Measurements from ENCODE around the gene DDI1.

DDI1 gene

GRCh38 chr11:104036588-104036987 is at the start of gene DDI1:
Gene DDI1 (plus strand): TSS chr11:104036640. CDS start chr11:104036823, 183 bp downstream.
- DNase-seq (ENCODE audit: low read depth in 2 of 2): no peak

- DNase-seq (ENCODE audit: low read depth in 2 of 2): no peak
These were observed 48.5 kb upstream of the DDI1 start for GRCh38 chr11:103987629-103988594.

GRCh38 chr11:103988595-103988969 is 47.9 kb upstream of the DDI1 start:
- DNase-seq (ENCODE audit: low read depth in 2 of 2): no peak

- DNase-seq (ENCODE audit: low read depth in 2 of 2): no peak
These were observed 42.9 kb upstream of the DDI1 start for GRCh38 chr11:103993507-103993906.

- no peak for DNase-seq (ENCODE audit: low read depth in 2 of 2)
These were observed 42.3 kb upstream of the DDI1 start for GRCh38 chr11:103994094-103994493.

- DNase-seq (ENCODE audit: low read depth in 2 of 2): no peak
These were observed 41.9 kb upstream of the DDI1 start for GRCh38 chr11:103994518-103994917.

GRCh38 chr11:103995896-103996295 is 40.5 kb upstream of the DDI1 start:
- no peak for DNase-seq (ENCODE audit: low read depth in 2 of 2)

GRCh38 chr11:103997082-103997481 is 39.4 kb upstream of the DDI1 start:
- DNase-seq (ENCODE audit: low read depth in 2 of 2): no peak

- no peak for DNase-seq (ENCODE audit: low read depth in 2 of 2)
These were observed 37.5 kb upstream of the DDI1 start for GRCh38 chr11:103998826-103999508.

GRCh38 chr11:104000798-104001197 is 35.6 kb upstream of the DDI1 start:
- DNase-seq (ENCODE audit: low read depth in 2 of 2): no peak

GRCh38 chr11:104001561-104002056 is 34.8 kb upstream of the DDI1 start:
- DNase-seq (ENCODE audit: low read depth in 2 of 2): no peak

- DNase-seq (ENCODE audit: low read depth in 2 of 2): no peak
These were observed 32.9 kb upstream of the DDI1 start for GRCh38 chr11:104003491-104003890.

GRCh38 chr11:104005234-104005855 is 31.1 kb upstream of the DDI1 start:
- DNase-seq (ENCODE audit: low read depth in 2 of 2): no peak

GRCh38 chr11:104009744-104010143 is 26.7 kb upstream of the DDI1 start:
- DNase-seq (ENCODE audit: low read depth in 2 of 2): no peak

- DNase-seq (ENCODE audit: low read depth in 2 of 2): no peak
These were observed 25.4 kb upstream of the DDI1 start for GRCh38 chr11:104011044-104011443.

- DNase-seq (ENCODE audit: low read depth in 2 of 2): no peak
These were observed 20.6 kb upstream of the DDI1 start for GRCh38 chr11:104015649-104016415.

- no peak for DNase-seq (ENCODE audit: low read depth in 2 of 2)
These were observed 11.9 kb upstream of the DDI1 start for GRCh38 chr11:104024572-104024971.

- DNase-seq (ENCODE audit: low read depth in 2 of 2): no peak
These were observed 7.8 kb upstream of the DDI1 start for GRCh38 chr11:104028476-104029263.

- DNase-seq (ENCODE audit: low read depth in 2 of 2): no peak
These were observed 3.3 kb upstream of the DDI1 start for GRCh38 chr11:104033134-104033533.

GRCh38 chr11:104033561-104033960 is 2.9 kb upstream of the DDI1 start:
- no peak for DNase-seq (ENCODE audit: low read depth in 2 of 2)

- DNase-seq (ENCODE audit: low read depth in 2 of 2): no peak
These were observed 555 bp downstream of the DDI1 start for GRCh38 chr11:104036995-104037394.
